Loucy (cell line): ENCODE results near the gene NUP85.

ENCODE experiments used
- EZH2phosphoT487 ChIP-seq: fragments of 200-600 bp; IDR thresholded peaks from 2 replicates; pipeline ENCODE4 v1.6.1; 2018; ENCODE audit warnings: antibody characterized with exemption, mild to moderate bottlenecking, moderate library complexity, borderline replicate concordance
- TF ChIP-seq, protein P1 (sequence below): fragments of 200-600 bp; sonication (generic); conservative IDR thresholded peaks from 2 replicates; pipeline ENCODE4 v1.5.1; 2014; ENCODE audit warnings: mild to moderate bottlenecking, antibody characterized with exemption, low read length

DNA sequence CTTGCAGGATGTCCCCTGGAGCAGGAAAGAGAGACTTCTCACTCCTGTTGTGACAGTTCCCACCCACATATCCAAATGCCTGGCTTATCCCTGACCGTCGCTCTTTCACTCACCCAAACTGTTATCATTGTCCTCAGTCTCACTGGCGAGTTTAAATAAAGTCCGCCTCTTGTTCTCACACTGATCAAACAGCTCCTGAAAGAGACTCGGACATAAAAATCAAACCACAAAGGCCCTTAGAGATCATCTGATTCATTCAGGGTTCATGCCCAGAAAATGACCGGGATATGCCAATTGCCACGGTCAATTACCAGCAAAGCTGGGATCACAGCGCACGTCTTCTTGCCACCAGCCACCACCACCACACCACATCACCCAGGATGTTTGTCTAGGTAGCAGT is 36.0 kb downstream of the NUP85 start:
- TF ChIP-seq, protein P1, sequence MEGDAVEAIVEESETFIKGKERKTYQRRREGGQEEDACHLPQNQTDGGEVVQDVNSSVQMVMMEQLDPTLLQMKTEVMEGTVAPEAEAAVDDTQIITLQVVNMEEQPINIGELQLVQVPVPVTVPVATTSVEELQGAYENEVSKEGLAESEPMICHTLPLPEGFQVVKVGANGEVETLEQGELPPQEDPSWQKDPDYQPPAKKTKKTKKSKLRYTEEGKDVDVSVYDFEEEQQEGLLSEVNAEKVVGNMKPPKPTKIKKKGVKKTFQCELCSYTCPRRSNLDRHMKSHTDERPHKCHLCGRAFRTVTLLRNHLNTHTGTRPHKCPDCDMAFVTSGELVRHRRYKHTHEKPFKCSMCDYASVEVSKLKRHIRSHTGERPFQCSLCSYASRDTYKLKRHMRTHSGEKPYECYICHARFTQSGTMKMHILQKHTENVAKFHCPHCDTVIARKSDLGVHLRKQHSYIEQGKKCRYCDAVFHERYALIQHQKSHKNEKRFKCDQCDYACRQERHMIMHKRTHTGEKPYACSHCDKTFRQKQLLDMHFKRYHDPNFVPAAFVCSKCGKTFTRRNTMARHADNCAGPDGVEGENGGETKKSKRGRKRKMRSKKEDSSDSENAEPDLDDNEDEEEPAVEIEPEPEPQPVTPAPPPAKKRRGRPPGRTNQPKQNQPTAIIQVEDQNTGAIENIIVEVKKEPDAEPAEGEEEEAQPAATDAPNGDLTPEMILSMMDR: no peak
- TF ChIP-seq EZH2phosphoT487: no peak
